Fibroblast of the aortic adventitia (primary cell): ENCODE results near the gene NEIL3. TPM values are rescaled to one million over a fixed set of nuclear protein-coding genes. Genes with fewer than 3 reads are reported as not detected.
A peak's percentile ranks its signal among the peaks of the same experiment; 100 is the strongest.

Experiments
- DNase-seq: peaks from one replicate; pipeline ENCODE4 v3.0.0-alpha.2; 2010; ENCODE audit warnings: low read depth
- H3K4me3 ChIP-seq: 2 replicates; pipeline ENCODE4 v1.5.1; 2011; ENCODE audit warnings: low read depth, mild to moderate bottlenecking, control low read depth, low read length, moderate library complexity
- total RNA-seq: library from RNA; depleted of rRNA; stranded (reverse); fragments of >200 nt; gene quantifications from 2 replicates; pipeline ENCODE4 v1.2.3, GENCODE V29; 2012; ENCODE audit warnings: low replicate concordance
- TF ChIP-seq, protein P1 (sequence below): IDR thresholded peaks from 2 replicates; pipeline ENCODE4 v1.5.1; 2011; ENCODE audit warnings: mild to moderate bottlenecking, low read length, control low read depth, inconsistent platforms; ENCODE audit not compliant: insufficient read depth

NEIL3 gene
- total RNA-seq, 1 donor, result 20.8 TPM

DNA sequence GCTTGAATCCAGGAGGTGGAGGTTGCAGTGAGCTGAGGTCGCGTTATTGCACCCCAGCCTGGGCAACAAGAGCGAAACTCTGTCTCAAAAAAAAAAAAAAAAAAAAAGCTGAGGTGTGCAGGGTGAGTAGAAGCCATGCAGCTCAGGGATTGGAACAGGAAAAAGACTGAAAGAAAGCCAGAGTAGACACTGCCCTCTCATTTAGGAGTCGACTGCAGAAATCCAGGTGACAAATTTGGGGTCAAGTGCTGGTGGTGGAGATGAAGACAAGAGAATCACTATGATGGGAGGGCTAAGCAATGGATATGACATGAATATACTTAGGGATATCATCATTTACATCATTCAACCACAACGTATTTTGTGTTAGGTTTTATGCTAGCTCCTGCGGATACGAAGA lies 1.9 kb downstream of the NEIL3 start:
- TF ChIP-seq, protein P1, sequence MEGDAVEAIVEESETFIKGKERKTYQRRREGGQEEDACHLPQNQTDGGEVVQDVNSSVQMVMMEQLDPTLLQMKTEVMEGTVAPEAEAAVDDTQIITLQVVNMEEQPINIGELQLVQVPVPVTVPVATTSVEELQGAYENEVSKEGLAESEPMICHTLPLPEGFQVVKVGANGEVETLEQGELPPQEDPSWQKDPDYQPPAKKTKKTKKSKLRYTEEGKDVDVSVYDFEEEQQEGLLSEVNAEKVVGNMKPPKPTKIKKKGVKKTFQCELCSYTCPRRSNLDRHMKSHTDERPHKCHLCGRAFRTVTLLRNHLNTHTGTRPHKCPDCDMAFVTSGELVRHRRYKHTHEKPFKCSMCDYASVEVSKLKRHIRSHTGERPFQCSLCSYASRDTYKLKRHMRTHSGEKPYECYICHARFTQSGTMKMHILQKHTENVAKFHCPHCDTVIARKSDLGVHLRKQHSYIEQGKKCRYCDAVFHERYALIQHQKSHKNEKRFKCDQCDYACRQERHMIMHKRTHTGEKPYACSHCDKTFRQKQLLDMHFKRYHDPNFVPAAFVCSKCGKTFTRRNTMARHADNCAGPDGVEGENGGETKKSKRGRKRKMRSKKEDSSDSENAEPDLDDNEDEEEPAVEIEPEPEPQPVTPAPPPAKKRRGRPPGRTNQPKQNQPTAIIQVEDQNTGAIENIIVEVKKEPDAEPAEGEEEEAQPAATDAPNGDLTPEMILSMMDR, result no peak
- H3K4me3 ChIP-seq, result no peak overlapping the region
- DNase-seq, result no peak

DNA sequence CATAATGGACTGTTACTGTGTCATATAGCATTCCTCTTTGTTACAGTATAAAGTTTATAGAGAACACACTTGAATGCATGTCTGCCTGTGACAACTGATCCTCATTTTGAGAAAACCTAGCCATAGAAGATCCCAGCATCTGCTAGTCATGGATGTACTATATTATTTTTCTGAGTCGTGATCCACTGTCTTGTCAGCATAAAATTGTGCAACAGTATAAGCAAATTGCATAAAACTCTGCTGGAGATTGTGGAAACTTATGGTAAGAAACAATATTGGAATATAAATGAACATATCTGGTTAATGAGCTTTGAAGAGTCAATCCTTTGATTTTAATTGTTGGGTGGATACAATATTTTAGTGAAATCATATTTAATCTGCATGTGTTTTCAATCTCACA lies 3.6 kb downstream of the NEIL3 start:
- no peak overlapping the region for H3K4me3 ChIP-seq
- TF ChIP-seq, protein P1, result no peak
- DNase-seq, result peak; percentile 41

DNA sequence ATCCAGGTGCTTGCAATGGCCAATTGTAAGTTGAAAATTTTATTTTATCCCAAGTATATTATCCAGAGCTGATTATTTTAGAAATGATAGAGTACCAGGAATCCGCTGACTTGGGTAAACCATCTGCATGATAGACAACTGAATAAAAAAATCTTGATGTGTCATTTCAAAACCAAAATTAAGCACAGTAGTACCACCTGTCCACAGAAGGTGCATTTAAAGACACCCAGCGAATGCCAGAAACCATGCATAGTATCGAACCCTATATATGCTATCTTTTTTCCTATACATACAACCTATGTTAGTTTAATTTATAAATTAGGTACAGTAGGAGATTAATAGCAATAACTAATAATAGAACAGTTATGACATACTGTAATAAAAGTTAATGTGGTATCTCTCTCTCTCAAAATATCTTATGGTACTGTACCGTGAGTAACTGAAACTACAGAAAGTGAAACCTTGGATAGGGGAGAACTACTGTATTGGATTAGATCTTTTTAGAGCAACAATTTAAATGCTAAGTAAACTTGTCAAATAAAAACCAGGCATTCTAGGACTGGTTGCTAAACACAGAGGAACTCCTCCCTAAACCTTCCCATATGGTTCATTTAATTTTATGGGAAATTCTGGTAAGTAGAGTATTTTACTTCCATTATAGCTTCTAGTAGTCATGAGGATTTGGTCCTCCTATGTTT lies 6.2 kb downstream of the NEIL3 start:
- H3K4me3 ChIP-seq, result peak overlapping the region; percentile 44
- peak; percentile 43 for DNase-seq

DNA sequence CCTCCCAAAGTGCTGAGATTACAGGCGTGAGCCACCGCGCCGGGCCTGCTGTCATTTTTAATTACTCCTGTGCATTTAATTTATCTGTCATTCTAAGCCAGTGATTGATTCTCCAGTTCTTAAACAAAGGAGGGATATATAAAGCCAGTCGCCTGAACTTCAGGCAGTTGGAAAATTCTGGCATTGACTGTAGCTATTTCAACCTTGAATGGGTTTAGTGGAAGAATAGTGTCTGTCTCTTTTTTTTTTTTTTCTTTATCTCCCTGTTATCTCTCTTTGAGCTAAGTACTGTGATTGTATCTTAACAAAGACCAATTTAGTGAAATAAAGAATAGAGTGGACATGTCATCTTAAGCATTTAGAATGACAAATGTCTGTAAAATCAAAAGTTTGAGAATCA lies 11.0 kb downstream of the NEIL3 start:
- TF ChIP-seq, protein P1, result no peak
- DNase-seq, result no peak

More for the DNA sequence above, 6.2 kb downstream of the NEIL3 start:
- TF ChIP-seq, protein P1, result no peak

DNA sequence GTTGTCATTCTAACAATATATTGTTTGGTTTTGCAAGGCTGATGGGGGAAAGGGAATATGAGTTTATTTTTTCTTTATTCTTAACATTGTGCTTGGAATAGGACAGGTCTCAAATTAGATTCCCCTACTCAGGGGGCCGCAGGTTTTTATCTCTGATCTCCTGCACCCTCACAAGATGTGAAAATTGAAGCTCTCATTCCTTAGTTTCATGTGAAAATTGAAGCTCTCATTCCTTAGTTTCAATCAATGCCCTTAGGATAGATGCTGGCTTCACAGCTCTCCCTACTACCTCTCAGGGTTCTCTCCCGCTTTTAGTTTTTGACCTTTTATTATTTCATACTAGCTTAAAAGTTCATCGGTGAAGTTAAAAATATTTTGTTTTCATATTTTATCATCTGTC lies 12.0 kb downstream of the NEIL3 start:
- DNase-seq, result no peak
- no peak overlapping the region for H3K4me3 ChIP-seq
- TF ChIP-seq, protein P1, result no peak

More for the DNA sequence above, 11.0 kb downstream of the NEIL3 start:
- no peak overlapping the region for H3K4me3 ChIP-seq

DNA sequence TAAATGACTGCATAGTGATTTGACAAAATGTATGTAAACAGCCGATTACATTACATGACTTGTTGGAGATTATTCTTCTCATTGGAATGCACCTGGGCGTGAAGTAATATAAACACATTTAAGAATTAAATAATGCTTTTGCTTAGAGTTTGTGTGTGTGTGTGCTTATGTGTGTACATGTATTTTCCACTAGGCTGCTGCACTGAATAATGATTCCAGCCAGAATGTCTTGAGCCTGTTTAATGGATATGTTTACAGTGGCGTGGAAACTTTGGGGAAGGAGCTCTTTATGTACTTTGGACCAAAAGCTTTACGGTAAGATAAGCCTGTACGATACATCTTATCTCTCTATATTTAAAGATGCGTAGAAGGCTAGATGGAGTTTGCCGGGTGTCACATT lies 12.6 kb downstream of the NEIL3 start:
- TF ChIP-seq, protein P1, result no peak
- H3K4me3 ChIP-seq, result peak overlapping the region; percentile 31
- peak; percentile 42 for DNase-seq

DNA sequence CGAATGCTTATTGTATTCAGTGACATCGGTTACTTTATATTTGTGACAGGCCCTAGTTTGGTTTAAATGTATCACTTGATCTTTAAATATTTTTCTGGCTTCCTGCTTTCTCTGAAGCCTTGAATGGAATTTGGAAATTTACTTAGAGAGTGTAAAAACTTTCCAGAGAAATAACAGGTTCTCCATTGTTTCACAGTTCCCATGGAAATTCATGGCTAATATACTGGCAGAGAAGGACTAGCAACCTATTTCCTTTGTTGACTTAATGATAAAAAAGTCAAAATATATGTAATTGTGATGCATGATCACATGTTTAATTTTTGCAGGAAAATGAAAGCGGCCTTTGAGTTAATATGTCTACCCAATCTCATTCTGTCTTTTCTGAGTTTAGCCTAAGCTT lies 13.2 kb downstream of the NEIL3 start:
- DNase-seq, result peak; percentile 70
- TF ChIP-seq, protein P1, result no peak
- H3K4me3 ChIP-seq, result peak overlapping the region; percentile 26
